Aorta (tissue), 5 donors: ENCODE measurements around the gene COPG1. TPM values are rescaled to one million over a fixed set of nuclear protein-coding genes. Genes with fewer than 3 reads are reported as not detected.

Experiments
- ATAC-seq: fragments of 200-7000 bp; cut with Tn5 transposase; one replicate; pipeline ENCODE4 v1.9.1; 2022; ENCODE audit warnings: moderate library complexity; ENCODE audit not compliant: low FRiP score
- DNase-seq, 2 donors: peaks; one replicate each; pipeline ENCODE4 v3.0.0-alpha.2; 2020
- H3K27ac ChIP-seq, 2 donors: one replicate each; pipeline ENCODE4 v1.5.1; 2013; ENCODE audit warnings: low read length in 2 of 2, mild to moderate bottlenecking in 2 of 2, moderate library complexity in 2 of 2, control low read depth in 1 of 2, inconsistent platforms in 1 of 2, low read depth in 1 of 2
- H3K27me3 ChIP-seq, 2 donors: one replicate each; pipeline ENCODE4 v1.6.1; 2013; ENCODE audit warnings: control low read depth in 1 of 2, low read length in 1 of 2, mild to moderate bottlenecking in 1 of 2, moderate library complexity in 1 of 2; ENCODE audit not compliant: insufficient read depth in 2 of 2, control insufficient read depth in 1 of 2
- H3K36me3 ChIP-seq, 2 donors: one replicate each; pipeline ENCODE4 v1.6.1; 2013; ENCODE audit warnings: control low read depth in 1 of 2, low read length in 1 of 2, mild to moderate bottlenecking in 1 of 2; ENCODE audit not compliant: insufficient read depth in 2 of 2, control insufficient read depth in 1 of 2
- H3K4me1 ChIP-seq, 2 donors: one replicate each; pipeline ENCODE4 v1.6.1; 2013; ENCODE audit warnings: low read length in 2 of 2, control low read depth in 1 of 2, mild to moderate bottlenecking in 1 of 2, moderate library complexity in 1 of 2; ENCODE audit not compliant: insufficient read depth in 2 of 2, control insufficient read depth in 1 of 2
- H3K4me3 ChIP-seq, 2 donors: one replicate each; pipeline ENCODE4 v1.5.1; 2013; ENCODE audit warnings: low read length in 2 of 2, control low read depth in 1 of 2, mild to moderate bottlenecking in 1 of 2
- H3K9me3 ChIP-seq: one replicate; pipeline ENCODE4 v1.6.1; 2013; ENCODE audit warnings: mild to moderate bottlenecking, low read length; ENCODE audit not compliant: control insufficient read depth
- WGBS, 2 donors: extraction: QIAGEN DNeasy Blood & Tissue Kit; methylation state at CpG; one replicate each; pipeline ENCODE4 v1.1.7; 2013; 5-methylcytosine and 5-hydroxymethylcytosine counted together
- intact Hi-C, 2 donors: fragments of 100-400 bp; cut with DNase I; formaldehyde crosslinking; loops; one replicate each; pipeline versions ENCODE4 v1.14.2 to v1.15.0; 2022
- polyA plus RNA-seq, 2 donors: library from polyadenylated mRNA; stranded (reverse); fragments of 200-250 nt; gene quantifications; one replicate each; pipeline ENCODE4 v1.2.3, GENCODE V29; 2013
- total RNA-seq, 2 donors: library from RNA; stranded (reverse); fragmentation: NEBNext Ultra II Directional; extraction: Animal tissue kit (Norgen Biotek cat#: 25700); gene quantifications; one replicate each; pipeline ENCODE4 v1.2.1, GENCODE V29; 2021
- donor health status: healthy with polysubstance abuse.
- donor health status: Bipolar disorder and iron deficiency.
- donor health status: DM: no; HTN: no; CAD: no.
- donor health status: DM: no; HTN: no; CAD: no.
- donor health status: DM: yes; HTN: yes; CAD: no.

The COPG1 gene
- total and polyA plus RNA-seq, 4 donors = 39.7 to 155 (median 117) TPM

DNA sequence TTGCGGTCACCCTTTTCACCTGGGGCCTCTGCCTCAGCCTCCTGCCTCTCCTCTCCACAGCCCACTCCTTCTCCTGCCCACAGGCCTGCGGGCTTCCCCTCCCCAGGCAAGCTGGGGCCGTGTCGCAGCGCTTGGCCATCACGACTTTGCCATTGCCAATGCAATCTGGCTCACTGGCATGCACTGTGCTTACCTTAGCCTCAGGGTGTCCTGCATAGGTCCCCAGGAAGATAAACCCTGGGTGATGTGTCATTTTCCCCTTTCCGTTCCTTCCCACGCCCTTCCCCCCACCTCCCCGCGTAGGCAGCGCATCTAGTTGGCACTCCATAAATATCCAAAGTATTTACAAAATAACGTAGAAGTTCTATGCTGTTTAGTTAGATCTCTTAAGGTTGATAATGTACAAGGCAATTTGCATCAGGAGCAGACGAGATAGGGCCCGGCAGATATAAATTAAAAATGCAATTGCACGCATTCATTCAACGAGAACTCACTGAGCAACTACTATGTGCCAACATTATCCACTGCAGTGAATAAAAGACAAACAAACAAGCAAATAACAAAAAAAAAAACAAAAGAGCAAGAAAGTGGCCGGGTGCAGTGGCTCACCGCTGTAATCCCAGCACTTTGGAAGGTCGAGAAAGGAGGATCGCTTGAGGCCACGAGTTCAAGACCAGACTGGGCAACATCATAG, 973 bp upstream of the COPG1 start:
- no peak for ATAC-seq

DNA sequence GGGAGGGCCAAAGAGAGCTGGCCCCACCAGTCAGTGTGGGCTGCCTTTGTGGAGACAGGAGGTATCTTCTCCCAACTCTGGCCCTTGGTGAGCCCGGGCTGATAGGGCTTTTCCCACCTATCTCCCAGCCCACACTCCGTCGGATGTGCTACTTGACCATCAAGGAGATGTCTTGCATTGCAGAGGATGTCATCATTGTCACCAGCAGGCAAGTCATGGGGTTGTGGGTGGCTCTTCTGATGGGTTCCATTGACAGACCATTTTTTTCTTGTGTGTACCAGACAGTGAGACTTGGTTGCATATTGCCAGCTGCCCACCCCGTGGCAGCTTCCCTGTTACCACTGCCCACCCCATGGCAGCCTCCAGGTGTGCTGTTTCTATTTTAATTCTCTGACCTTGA, 3.3 kb downstream of the COPG1 start:
- Histone ChIP-seq H3K27me3 (no peaks in the 10 kb centered on the region), H3K27ac (no peak overlapping the region), H3K36me3 (peaks cover 5 to 13% of the 10 kb centered on the region in 2 donors), H3K4me1 (peaks cover 0 to 2% of the 10 kb centered on the region in 2 donors), H3K4me3 (no peak overlapping the region), H3K9me3 (no peaks in the 10 kb centered on the region)
- DNase-seq = peak in 1 of 2 donors; percentile 62
- WGBS, 2 donors = 86 to 89% methylated on average over 4 of the region's 4 CpGs
- intact Hi-C loops = no loop called here
- ATAC-seq = no peak

More for the DNA sequence above, 973 bp upstream of the COPG1 start:
- Histone ChIP-seq H3K4me3 (peak overlapping the region; percentile 51 to 75), H3K36me3 (no peaks in the 10 kb centered on the region), H3K27me3 (no peaks in the 10 kb centered on the region), H3K4me1 (peaks cover 0 to 2% of the 10 kb centered on the region in 2 donors), H3K27ac (no peak overlapping the region), H3K9me3 (no peaks in the 10 kb centered on the region)
- intact Hi-C loops = loop anchor here (2.0 to 5.0 kb wide), 3 partner anchors 66 to 278 kb away; partner anchors contain the start of gene CNBP (in 2 of the 2)
- 27 to 35% methylated on average over 21 of the region's 21 CpGs for WGBS, 2 donors
- no peak for DNase-seq

DNA sequence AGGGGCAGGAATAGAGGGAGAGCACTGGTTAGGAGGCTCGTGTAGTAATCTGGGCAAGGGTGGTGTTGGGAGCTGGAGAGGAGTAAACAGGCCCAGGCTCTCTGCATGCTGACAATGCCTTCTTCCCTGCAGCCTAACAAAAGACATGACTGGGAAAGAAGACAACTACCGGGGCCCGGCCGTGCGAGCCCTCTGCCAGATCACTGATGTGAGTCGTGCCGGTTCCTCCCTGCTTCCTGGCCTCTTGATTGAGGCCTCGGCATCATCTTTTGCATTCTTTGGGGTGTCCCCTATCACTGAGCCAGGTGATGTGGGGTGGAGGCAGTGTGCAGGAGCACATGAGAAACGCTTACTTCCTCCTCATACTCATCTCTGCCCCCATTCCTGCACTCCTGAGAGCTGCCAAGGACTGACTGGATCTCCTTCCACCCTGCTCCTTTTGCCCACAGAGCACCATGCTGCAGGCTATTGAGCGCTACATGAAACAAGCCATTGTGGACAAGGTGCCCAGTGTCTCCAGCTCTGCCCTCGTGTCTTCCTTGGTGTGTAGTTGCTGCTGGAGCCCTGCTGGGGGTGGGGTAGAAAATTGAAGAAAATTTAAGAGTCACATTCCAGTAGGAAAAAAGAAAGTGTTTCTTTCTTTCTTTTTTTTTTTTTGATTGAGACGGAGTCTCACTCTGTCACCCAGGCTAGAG, 5.3 kb downstream of the COPG1 start:
- Histone ChIP-seq H3K36me3 (peaks cover 8 to 15% of the 10 kb centered on the region in 2 donors), H3K27me3 (no peaks in the 10 kb centered on the region), H3K27ac (no peak overlapping the region), H3K9me3 (no peaks in the 10 kb centered on the region), H3K4me3 (no peak overlapping the region), H3K4me1 (no peaks in the 10 kb centered on the region)
- intact Hi-C loops = no loop called here
- ATAC-seq (no peak), DNase-seq (peak in 1 of 2 donors; percentile 35)
- 82 to 84% methylated on average over 12 of the region's 12 CpGs for WGBS, 2 donors

DNA sequence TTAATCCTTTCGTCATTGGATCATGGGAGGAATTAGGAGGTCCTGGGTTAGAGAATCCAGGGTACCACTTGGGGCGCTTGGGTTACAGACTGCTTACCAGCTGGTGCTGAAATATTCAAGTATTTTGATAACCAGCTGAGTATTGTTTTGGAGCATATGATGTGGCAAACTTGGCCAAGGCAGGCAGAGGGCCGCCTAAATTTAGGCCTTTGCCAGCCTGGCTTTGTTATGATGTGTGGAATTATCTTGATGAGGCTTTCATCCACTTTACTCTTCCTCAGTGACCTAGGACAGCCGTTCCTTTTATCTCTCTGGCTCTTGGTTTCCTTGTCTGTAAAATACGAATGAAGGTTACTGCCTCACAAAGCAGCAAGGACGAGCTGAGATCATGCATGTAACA, 6.9 kb downstream of the COPG1 start:
- Histone ChIP-seq H3K4me1 (no peaks in the 10 kb centered on the region), H3K27ac (no peak overlapping the region), H3K9me3 (no peaks in the 10 kb centered on the region), H3K36me3 (peaks cover 8 to 26% of the 10 kb centered on the region in 2 donors), H3K27me3 (no peaks in the 10 kb centered on the region), H3K4me3 (no peak overlapping the region)
- 85 to 86% methylated on average over 6 of the region's 6 CpGs for WGBS, 2 donors
- intact Hi-C loops = no loop called here
- ATAC-seq (no peak), DNase-seq (no peak)

DNA sequence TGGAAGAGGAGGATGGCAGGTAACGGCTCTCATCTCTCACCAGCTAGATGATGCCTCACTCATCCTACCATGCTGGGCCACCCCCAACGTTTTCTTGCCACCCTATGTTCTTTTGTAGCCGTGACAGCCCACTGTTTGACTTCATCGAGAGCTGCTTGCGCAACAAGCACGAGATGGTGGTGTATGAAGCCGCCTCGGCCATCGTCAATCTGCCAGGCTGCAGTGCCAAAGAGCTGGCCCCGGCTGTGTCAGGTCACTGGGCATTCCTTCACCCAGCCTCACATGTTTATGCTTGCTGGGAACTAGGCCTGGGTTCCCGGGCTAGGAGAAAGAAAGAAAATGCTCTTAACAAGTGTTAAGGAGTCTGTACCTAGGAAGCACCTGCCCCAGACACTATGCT, 8.2 kb downstream of the COPG1 start:
- 89 to 94% methylated on average over 11 of the region's 11 CpGs for WGBS, 2 donors
- no peaks in the 10 kb centered on the region for H3K27me3 ChIP-seq
- no peaks in the 10 kb centered on the region for H3K4me1 ChIP-seq
- H3K36me3 ChIP-seq = peaks cover 8 to 28% of the 10 kb centered on the region in 2 donors
- no peak overlapping the region for H3K4me3 ChIP-seq
- ATAC-seq = no peak
- peak in 1 of 2 donors; percentile 40 for DNase-seq
- no peaks in the 10 kb centered on the region for H3K9me3 ChIP-seq
- intact Hi-C loops = no loop called here
- H3K27ac ChIP-seq = no peak overlapping the region

DNA sequence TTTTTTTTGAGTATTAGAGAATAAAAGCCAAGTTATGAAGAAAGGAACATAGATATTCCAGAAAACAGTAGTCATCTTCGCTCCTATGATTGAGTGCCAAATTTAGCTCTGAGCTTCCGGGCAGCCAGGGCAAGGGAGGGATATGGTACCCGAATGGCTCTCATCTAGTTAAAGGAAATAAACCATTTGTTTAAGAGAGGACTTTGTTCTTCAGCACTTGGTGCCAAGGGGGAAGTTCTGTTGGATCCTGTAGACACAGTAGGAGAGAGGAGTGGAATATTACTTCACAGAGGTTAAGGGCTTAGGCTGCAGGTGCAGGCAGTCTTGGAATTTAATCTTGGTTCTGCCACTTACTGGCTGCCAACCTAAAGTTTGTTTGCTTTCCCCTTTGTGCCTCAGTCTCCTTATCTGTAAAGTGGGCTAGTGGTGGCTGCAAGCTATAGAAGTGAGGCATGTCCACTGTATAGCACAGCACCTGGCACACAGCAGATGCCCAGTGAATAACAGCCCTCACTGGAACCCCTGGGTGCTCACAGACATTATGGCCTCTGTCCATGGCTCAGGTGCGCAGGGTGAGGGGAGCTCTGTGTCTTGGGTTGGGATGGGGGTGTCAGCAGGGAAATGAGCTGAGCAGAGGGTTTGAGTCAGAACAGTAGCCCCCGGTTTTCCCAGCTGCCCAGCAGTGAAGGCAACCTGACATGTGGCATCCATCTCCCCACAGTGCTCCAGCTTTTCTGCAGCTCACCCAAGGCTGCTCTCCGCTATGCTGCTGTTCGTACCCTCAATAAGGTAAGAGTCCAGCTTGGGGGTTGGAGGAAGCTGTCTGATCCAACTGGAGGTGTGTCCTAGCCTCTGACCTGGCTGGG, 10.4 kb downstream of the COPG1 start:
- intact Hi-C loops = no loop called here
- 85% methylated on average over 7 of the region's 7 CpGs for WGBS, 2 donors
- H3K4me3 ChIP-seq = no peak overlapping the region
- no peaks in the 10 kb centered on the region for H3K9me3 ChIP-seq
- no peaks in the 10 kb centered on the region for H3K27me3 ChIP-seq
- no peak overlapping the region for H3K27ac ChIP-seq
- DNase-seq = no peak
- H3K4me1 ChIP-seq = no peaks in the 10 kb centered on the region
- peaks cover 11 to 29% of the 10 kb centered on the region in 2 donors for H3K36me3 ChIP-seq
- no peak for ATAC-seq

DNA sequence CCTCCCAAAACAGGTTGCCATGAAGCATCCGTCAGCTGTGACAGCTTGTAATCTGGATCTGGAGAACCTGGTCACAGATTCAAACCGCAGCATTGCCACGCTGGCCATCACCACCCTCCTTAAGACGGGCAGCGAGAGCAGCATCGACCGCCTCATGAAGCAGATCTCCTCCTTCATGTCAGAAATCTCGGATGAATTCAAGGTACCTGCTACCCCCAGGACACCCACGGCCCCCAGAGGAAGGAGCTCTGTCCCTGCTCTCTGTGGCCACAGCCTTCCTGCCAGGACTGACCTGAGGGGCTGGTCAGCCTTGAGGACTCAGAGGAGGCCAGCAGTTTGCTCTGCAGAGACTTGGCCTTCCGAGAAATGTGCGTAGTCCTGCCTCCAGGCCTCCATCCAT, 11.2 kb downstream of the COPG1 start:
- intact Hi-C loops = no loop called here
- DNase-seq (peak in 1 of 2 donors; percentile 55), ATAC-seq (no peak)
- H3K27me3 ChIP-seq = no peaks in the 10 kb centered on the region
- H3K36me3 ChIP-seq = peaks cover 11 to 34% of the 10 kb centered on the region in 2 donors
- 93 to 94% methylated on average over 11 of the region's 11 CpGs for WGBS, 2 donors
- no peak overlapping the region for H3K27ac ChIP-seq
- H3K9me3 ChIP-seq = no peaks in the 10 kb centered on the region
- H3K4me3 ChIP-seq = no peak overlapping the region
- H3K4me1 ChIP-seq = no peaks in the 10 kb centered on the region

DNA sequence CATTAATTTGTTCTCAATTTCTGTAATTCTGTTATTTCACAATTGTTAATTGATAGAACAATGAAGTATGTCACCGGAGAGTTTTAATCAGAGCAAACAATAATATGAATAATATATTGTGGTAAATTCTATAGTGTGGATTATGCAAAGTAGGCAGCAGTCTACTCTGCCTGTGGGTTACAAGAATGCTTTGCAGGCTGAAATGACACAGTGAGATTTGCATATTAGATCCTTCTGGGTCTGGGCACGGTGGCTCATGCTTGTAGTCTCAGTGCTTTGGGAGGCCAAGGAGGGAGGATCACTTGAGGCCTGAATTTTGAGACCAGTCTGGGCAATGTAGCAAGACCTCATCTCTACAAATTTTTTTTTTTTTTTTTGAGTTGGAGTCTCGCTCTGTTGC, 12.5 kb downstream of the COPG1 start:
- Histone ChIP-seq H3K9me3 (no peaks in the 10 kb centered on the region), H3K36me3 (peaks cover 6 to 34% of the 10 kb centered on the region in 2 donors), H3K27ac (no peak overlapping the region), H3K4me3 (no peak overlapping the region), H3K4me1 (no peaks in the 10 kb centered on the region), H3K27me3 (no peaks in the 10 kb centered on the region)
- intact Hi-C loops = no loop called here
- ATAC-seq = no peak
- no peak for DNase-seq
- 88 to 95% methylated on average over 3 of the region's 3 CpGs for WGBS, 2 donors
